A549 (cell line): ENCODE measurements around the gene MGAT5.

Experiments
- ESRRA ChIP-seq: fragments of 150-350 bp; IDR thresholded peaks from 2 replicates; pipeline ENCODE4 v1.6.1; 2014; ENCODE audit warnings: mild to moderate bottlenecking, low read length, borderline replicate concordance
- POLR2A ChIP-seq: IDR thresholded peaks from 2 replicates; pipeline ENCODE4 v1.6.1; 2012; ENCODE audit warnings: mild to moderate bottlenecking, low read length
- TF ChIP-seq, protein P1 (sequence below): fragments of >200 bp; sonication (Bioruptor Twin); formaldehyde crosslinking; IDR thresholded peaks from 3 replicates; pipeline ENCODE4 v1.5.1; 2016
- TF ChIP-seq, protein P2 (sequence below): IDR thresholded peaks from 2 replicates; pipeline ENCODE4 v1.6.1; 2012

DNA sequence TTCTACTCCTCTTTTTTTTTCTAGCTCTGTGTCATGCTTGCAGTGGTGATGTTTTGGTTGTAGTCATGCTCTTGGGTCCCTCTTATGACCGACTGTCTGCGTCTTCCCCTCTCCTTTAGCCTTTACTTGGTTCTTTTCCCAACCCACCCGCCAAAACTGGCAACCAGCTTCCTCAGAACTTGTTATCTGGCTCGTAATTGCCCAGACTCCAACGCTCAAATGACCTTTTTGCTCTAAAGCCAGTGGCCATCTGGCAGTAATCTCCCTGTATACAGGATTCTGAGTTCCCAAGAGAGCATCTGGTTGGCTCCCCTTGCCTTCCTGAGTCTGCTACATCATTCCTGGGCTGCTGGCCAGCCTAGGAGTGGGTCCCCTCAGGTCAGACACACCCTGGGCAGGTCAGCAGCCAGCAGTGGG is 147.2 kb downstream of the MGAT5 start:
- TF ChIP-seq, protein P1, sequence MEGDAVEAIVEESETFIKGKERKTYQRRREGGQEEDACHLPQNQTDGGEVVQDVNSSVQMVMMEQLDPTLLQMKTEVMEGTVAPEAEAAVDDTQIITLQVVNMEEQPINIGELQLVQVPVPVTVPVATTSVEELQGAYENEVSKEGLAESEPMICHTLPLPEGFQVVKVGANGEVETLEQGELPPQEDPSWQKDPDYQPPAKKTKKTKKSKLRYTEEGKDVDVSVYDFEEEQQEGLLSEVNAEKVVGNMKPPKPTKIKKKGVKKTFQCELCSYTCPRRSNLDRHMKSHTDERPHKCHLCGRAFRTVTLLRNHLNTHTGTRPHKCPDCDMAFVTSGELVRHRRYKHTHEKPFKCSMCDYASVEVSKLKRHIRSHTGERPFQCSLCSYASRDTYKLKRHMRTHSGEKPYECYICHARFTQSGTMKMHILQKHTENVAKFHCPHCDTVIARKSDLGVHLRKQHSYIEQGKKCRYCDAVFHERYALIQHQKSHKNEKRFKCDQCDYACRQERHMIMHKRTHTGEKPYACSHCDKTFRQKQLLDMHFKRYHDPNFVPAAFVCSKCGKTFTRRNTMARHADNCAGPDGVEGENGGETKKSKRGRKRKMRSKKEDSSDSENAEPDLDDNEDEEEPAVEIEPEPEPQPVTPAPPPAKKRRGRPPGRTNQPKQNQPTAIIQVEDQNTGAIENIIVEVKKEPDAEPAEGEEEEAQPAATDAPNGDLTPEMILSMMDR, result no peak
- no peak for TF ChIP-seq POLR2A
- TF ChIP-seq, protein P2, sequence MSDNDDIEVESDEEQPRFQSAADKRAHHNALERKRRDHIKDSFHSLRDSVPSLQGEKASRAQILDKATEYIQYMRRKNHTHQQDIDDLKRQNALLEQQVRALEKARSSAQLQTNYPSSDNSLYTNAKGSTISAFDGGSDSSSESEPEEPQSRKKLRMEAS, result no peak
- TF ChIP-seq ESRRA, result no peak
